ENCODE data around the gene RAB29.

RAB29 gene

DNA sequence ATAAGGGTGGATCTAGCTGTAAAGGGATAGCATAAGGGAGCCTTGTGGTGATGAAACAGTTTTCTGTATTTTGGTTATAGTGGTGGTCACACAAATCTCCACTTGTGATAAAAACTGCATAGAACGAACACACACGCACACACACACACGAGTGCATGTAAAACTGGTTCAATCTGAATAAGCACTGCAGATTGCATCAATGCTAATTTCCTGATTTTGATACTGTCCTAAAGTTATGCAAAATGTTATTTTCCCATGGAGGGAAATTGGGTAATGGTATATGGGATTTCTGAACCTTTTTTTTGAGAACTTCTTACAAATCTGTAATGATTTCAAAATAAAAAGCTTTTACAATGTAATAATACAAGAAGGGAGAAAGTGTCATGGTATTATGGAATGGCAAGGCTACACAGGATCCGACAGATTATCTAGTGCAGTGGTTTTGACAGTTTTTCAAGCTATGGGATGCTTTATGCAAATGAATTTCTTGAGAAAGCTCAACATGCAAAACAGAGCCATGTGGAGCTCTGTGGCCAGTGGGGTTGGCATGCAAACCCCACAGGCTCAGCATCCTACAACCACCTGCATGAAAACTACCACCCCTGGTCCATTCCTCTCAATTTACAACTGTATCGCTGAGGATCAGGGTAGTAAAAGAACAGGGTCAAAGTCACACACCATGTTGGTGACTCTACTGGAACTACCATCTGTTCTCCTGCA is 18.9 kb upstream of the RAB29 start:
- no peak for DNase-seq (ENCODE audit: low spot score)

DNA sequence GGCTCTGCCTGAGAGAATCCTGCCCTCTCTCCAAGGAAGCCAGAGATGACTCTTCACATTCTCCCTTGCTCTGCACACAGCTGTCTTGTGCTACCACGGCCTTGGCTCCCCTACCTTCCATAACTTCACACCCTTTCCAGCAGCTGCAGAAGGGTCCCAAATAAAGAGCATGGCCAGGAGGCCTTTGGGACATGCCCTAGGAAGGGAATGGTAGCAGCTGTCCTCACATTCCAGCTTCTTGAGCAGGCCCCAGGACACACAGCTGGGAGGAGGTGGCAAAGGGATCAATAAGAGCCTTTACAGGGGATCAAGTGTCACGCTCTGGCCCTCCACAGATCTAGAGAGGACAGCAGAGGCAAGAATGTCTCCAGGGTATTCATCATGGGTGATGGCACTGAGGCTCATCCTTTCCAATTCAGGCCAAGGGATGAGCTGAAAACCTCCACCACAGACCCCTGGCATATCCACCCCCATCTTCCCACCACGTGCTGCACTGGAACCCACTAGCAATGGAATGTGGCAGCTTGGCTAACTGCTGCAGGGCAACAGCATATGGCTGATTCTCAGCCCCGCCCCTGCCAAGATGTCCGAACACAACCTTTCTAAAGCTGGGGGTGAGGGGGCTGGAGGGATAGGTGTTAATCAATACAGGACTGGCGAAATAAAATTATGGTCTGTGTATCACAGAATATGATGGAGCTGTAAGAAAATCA is 17.8 kb upstream of the RAB29 start:
- DNase-seq (ENCODE audit: low spot score), result no peak

DNA sequence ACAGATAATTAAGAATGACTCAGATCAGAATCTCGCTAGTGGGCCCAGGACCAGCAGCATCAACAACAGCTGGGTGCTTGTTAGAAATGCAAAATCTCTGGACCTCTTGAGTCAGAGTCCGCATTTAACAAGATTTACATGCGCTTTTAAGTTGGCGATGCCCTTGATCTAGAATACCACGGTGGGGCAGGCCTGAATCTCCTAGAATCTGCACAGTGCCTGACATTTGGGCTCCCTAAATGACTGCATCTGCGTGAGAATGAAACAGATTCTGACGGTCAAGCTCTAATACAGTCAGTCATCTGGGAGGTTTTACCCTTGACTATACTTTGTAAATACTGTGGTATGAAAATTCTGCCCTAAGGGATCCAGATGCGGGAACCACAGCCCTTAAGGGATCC is 17.2 kb upstream of the RAB29 start:
- no peak for DNase-seq (ENCODE audit: low spot score)

DNA sequence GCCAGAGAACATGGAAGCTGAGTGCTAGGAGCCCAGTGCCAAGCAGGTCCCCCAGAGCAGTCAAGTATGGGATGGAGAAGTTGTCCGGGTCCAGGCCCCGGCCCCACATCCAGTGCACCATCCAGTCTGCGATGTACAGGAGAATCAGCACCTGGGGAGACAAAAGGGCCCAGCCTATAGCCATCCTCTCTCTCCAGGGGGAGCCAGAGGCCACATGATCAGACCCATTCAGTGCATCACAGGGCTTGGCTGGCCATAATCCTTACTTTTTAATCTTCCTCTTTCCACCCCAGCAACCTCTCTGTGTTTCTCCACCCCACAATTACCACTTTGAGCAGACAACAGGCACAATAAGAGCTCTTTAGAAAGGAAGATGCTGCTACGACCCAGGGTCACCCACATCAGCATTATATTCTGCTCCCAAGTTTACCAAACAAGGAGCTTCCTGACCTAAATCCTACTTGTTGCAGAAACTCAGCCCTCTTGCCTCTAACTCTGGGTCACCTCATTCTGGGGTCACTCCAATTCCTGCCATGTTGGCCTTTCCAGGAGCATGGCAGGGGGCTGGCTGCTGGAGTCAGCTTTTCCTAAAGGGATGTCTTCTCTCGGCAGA is 16.4 kb upstream of the RAB29 start:
- peak; percentile 66 for DNase-seq (ENCODE audit: low spot score)

DNA sequence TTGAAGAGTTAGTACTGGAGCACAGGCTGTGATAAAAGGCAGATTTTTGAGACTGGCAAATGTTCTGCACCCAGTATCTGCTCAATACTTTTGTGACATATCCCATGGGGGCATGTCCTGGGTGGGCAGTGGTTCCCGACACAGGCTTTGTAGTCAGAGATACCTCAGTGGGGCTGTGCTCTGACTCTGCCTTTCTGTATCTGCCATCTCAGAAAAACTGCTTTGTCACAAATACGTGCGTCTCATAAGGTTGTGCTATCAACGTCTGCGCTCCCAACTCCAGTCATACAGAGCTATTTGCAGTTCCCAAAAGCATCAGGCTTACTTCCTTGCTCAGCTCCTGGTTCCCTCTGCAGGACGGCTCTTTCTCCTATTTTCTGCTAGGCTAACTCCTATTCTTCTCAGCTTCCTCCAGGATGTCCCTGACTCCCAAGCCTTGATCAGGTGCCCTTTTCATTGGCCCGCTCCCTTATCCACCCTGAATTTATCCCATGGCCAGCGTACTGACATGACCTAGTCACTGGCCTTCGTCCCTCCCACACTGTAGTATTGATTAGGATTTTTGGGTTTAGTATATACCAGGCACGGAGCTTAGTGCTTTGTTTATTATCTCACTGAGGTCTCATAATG is 12.1 kb upstream of the RAB29 start:
- no peak for DNase-seq (ENCODE audit: low spot score)

DNA sequence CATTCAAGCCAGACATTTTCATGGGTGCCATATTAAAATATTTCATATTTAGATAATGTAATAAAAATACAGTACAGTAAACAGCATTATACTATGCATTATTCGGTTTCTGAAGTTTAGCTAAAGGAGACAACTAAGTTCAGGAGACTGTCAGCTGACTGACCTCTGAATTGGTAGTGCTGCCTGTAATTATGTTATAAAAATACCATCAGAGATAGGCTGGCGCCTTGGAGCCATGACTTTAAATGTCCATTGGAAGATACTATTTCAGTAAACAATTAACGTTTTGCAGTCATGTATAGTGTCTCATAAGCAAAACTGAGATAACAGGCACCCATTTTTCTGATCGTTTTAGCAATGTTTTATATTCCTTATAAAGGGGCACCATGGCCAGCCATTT is 11.3 kb upstream of the RAB29 start:
- no peak for DNase-seq (ENCODE audit: low spot score)

DNA sequence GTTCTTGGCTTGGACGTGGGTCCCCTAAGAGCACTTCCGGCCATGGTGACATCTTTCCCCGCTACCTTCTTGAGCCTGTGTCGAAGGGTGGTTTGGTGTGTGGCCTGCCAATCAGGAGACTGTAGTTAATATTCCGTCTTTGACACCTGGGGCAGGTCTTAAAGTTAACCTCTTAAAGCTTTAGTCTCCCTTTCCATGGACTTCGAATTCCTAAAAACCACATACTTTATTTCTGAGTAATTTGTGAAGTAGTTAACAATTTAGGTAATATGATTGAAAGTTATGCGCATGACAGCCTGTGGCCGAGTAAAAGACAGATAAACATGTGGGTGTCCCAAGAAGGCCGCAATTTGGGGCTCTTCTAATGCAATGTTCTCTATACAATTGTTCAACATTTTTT is 10.2 kb upstream of the RAB29 start:
- DNase-seq (ENCODE audit: low spot score), result no peak

DNA sequence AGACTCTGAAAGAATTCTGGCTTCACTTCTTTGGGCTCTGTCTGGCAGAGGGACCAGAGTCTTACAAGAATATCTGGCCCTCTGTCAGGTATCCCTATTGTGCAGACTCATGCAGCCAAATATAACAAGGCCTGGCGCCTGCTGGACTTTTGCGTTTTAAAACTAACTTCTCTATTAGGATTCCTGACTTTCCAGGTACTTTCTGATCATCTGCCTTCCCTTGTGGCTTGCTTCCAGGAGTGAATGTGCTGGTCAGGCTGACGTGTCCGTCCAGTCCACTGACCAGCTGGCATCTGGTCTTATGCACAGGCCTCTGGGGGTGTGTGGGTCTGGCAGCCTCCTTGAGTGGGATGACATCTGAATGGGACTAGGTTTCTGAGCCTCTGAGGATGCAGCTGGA is 8.6 kb upstream of the RAB29 start:
- DNase-seq (ENCODE audit: low spot score), result no peak

DNA sequence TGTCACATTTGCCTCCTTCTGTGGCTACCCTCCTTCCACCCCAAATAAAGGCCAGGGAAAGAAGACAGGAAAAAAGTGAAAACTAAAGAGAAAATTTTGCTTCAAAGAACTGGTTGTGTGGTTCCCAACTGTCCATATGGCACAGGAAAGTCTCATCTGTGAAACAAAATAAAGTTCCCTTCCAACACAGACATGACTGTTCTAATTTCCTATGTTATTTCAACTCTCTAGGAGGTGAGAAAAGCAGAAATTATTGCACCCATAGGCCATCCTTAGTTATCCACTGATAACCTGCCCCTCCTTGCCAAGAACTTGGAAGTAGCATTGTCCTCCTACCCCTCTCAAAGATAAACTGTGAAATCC is 8.1 kb upstream of the RAB29 start:
- DNase-seq (ENCODE audit: low spot score), result no peak

DNA sequence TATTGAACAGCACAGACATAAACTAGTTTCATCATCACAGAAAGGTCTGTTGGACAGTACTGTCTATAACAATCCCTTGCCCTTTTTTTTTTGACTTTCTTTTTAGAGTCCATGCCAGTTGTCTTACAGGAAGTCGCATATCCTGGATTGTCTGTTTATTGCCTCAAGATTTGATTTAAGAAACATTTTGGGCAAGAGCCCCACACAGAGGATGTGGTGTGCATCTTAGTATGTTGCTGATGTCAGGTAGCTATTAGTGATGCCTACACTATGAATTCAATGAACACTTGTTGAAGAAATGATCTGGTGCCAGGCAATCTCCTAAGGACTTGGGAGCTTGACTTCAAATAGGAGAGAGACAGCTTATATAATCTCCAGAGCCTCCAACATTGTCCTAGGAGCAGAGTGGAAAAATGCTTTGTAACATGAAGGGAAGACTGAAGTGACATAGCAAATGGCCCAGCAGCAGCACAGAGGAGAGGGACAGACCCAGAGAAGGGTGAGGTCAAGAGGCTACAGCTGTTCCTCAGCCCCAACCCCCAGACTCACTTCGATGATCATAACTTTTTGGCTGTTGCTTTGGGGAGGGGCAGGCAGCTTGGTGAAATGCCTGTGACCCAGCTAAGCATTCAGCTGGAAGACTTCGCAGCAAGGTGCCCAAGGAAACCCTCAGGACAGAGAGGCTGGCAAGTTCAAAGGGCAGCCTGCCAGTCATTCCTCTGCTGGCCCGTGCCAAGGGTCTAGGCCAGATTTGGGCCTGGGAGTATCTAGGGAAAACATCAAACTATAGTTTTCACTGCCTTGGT is 7.5 kb upstream of the RAB29 start:
- DNase-seq (ENCODE audit: low spot score), result no peak

DNA sequence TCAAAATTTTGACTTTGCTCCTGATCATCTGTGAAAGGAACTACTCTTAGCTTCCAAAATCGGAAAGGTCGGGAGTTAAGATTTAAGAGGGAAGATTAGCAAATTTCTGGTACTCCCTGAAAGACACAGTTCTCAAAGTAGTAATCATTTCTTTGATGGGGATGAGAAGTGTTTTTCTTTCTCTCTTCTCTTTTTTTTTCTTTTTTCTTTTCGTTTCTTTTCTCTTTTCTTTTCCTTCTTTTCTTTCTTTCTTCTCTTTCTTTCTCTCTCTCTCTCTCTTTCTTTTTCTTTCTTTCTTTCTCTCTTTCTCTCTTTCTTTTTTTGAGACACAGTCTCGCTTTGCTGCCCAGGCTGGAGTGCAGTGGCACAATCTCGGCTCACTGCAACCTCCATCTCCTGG is 5.1 kb upstream of the RAB29 start:
- DNase-seq (ENCODE audit: low spot score), result no peak

DNA sequence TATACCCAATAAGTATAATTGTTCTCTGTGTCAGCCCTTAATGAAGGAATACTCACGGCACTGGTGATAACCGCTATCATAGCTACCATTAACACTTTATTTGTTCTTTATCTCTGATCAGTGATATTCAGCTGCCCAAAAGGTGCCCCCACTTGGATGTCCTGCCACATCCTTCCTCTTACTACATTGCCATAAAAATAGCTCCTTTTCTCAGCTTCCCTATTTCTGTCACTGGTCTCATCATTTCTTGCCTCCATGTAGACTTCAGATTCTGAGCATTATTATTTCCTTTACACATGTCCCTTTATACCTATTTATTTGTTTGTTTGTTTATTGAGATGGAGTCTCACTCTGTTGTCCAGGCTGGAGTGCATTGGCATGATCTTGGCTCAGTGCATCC is 2.7 kb upstream of the RAB29 start:
- DNase-seq (ENCODE audit: low spot score), result no peak

DNA sequence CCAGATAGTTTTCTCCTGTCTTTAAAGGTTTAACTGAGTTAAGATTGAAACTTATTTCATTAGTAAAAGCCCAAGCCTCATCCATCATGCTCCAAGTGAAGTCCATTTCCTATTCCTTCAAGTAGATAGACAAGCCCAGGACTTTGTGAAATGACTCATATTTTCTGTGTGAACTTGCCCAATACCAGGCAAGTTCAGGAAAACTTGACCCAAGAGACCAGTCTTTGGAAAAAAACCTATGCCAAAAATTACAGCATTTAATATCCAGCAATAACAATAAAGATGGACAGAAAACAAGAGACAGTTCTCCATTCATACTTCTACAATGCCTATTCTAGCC is 405 bp upstream of the RAB29 start:
- DNase-seq (ENCODE audit: low spot score), result no peak

DNA sequence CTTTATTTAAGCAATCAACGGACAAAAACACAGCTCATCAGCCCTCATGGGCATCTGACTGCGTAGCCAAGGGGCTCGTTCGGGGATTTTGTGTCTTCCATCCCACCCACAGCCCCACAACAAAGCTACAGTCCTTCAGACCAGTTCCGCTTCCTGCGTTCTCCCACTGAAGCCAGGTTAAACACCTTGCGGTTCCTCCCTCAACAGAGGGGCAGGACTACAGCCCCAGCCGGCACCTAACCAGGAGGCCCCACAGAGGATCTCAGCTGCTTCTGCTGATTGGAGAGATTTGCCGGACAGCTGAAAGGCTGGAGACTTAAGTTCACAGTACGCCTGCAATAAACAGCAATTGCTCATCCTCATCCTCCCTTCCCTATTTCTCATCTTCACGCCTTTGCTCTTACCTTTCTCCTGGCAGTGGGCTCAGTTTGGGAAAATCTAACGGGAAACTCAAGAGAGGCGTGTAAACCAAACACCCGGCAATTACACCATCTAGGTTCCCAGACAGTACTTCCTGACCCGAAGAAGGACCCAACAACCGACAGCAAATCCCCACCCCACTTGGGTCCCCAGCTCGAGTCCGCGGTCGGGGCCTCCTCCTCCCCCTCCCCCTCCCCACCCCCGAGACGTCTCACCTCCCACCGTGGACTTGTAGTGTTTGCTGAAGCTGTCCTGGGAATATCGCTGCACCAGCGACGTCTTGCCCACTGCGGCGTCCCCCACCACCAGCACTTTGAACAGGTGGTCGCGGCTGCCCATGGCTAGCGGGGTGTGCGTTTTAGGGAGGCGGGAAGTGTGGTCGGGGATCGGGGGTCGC is 876 bp downstream of the RAB29 start:
- no peak for DNase-seq (ENCODE audit: low spot score)

DNA sequence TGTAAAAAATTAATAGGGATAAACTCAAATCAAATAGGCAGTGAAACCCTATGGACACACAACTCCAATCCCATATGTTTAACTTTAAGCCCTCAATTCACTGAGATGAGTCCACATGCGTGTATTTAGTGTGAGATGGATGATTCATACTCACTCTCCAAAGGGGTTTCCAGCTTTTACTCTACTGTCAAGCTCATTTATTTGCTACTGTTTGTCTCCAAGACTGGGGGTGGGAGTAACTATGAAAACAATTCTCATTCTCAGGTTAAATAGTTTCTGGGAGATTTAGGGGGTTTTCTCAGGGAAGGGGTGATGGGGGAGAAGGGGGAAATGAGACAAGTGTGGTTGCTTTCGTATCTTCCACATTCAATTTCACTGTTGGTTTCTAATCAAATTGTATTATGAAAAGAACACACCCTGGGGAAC is 2.7 kb downstream of the RAB29 start:
- DNase-seq (ENCODE audit: low spot score), result no peak

DNA sequence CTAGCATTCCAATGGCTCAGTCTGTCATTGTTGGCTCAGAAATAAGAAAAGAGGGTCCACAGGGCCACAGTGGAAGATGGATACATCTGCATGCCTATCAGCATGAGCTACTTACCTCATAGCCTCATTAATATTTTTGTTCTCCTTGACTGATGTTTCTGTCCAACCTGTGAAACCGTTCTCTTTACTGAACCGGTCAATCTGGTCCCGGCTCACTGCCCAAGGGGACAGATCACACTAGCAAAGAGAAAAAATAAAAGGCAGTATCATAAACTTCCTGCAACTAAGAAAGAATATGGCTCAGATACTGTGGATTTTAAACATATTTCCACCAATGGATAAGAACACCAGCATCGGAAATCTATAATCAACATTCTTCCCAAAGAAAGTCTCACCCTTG is 4.7 kb downstream of the RAB29 start:
- no peak for DNase-seq (ENCODE audit: low spot score)

DNA sequence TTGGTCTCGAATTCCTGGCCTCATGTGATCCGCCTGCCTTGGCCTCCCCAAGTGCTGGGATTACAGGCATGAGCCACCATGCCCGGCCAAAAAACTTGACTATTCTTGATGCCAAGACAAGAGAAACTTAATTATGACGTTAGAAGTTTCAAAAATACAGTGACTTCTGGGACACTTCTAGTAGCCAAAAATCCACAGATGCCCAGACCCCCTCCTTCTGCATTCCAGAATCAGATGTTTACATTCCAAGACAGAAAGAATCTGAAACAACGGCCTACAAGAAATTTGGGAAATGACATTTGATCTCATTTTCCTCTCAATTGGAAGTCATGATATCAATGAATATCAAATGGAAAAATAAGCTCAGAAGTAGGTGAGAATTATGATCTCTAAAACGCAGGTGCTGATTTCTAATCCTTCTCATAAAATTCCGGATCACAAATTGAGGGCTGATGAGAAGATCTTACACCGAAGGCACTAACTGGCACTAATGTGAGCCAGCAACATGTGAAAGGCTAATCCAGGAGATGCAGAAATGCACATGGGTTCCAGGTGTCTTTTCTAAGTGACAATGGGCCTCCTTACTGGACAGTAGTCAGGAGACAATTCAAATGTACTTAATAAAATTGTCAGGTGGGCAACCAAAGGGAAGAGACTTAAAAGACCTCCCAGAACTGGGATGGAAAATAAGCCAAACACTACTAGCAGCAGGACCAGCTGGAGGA is 5.5 kb downstream of the RAB29 start:
- no peak for DNase-seq (ENCODE audit: low spot score)

DNA sequence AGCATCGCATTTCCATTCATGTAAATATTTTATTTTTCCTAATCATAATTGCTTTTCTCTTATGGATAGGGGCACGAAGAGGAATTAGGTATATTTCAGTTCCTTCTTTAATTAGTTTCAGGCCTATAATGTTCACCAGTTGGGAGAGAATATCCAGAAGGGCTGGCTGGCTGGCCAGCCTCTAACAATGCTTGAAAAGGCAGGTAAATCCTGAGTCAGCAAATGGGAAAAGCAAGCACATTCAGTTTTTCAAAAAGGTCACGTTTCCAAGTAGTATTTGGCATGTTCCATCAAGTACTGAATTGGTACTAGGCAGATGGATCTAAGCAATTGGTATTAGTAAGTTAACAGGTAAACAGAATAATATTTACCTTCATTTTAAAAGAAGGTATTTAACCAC is 8.0 kb downstream of the RAB29 start:
- no peak for DNase-seq (ENCODE audit: low spot score)

DNA sequence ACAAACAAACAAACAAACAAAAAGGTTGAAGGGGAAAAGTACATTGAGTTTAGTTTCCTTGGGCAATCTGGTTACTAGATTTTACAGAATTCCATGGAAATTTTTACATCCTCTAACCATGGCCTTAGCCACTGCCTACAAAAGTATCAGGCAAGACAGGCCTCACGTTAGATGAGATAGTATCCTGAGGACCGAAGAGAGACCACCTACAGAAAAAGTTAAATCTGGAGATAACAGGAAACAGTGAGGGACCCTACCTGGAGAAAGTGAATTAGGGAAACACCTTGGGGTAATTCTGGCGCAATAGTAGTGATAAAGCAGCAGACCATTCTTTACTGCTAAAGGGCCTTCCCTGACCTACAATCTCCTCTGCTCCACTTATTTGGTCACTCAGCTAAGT is 8.7 kb downstream of the RAB29 start:
- DNase-seq (ENCODE audit: low spot score), result no peak

DNA sequence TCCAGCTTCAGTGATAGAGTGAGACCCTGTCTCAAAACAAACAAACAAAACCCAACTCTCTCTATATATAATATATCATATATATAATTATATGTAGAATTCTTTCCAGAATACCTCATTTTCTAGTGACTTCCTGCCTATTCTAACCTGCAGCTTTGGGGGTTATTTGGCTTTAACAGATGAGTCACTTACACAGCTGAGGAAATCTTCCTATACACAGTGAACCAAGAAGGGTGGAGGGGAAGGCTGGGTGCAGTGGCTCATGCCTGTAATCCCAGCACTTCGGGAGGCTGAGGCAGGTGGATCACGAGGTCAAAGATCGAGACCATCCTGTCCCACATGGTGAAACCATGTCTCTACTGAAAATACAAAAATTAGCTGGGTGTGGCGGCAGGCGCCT is 9.2 kb downstream of the RAB29 start:
- no peak for DNase-seq (ENCODE audit: low spot score)

DNA sequence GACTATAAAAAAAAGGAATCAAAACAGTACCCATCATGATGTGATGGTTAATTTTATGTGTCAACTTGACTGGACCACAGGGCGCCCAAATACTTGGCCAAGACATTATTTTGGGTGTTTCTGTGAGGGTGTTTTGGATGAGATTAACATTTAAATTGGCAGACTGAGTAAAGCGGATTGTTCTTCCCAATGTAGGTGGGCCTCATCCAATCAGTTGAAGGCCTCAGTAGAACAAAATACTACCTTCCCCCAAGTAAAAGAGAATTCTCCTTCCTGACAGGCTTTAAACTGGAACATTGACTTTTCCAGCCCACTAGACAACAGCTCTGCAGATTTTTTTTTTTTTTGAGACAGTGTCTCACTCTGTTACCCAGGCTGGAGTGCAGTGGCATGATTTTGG is 10.7 kb downstream of the RAB29 start:
- DNase-seq (ENCODE audit: low spot score), result no peak

Measured in hematopoietic multipotent progenitor cell treated with erythropoietin and hydrocortisone succinate and interleukin-3 and kit ligand, for 15 days (in vitro differentiated cells).